H9 (cell line): ENCODE data around the gene PRSS1. TPM values are rescaled to one million over a fixed set of nuclear protein-coding genes. Genes with fewer than 3 reads are reported as not detected.
A peak's percentile ranks its signal among the peaks of the same experiment; 100 is the strongest.

ENCODE experiments used
- DNase-seq: peaks from one replicate; pipeline ENCODE4 v3.0.0-alpha.2; 2017
- H2AFZ ChIP-seq: one replicate; pipeline ENCODE4 v1.6.1; 2013; ENCODE audit warnings: mild to moderate bottlenecking, low read length, control low read depth, moderate library complexity
- H2AK5ac ChIP-seq: 2 replicates; pipeline ENCODE4 v1.6.1; 2013; ENCODE audit warnings: low read length, control low read depth, mixed read lengths; ENCODE audit not compliant: insufficient read length
- H2BK120ac ChIP-seq: one replicate; pipeline ENCODE4 v1.6.1; 2013; ENCODE audit warnings: low read depth, mild to moderate bottlenecking, low read length, control low read depth, inconsistent platforms; ENCODE audit not compliant: poor library complexity, severe bottlenecking
- H2BK12ac ChIP-seq: 2 replicates; pipeline ENCODE4 v1.6.1; 2013; ENCODE audit warnings: low read length, control low read depth, mixed read lengths, low read depth; ENCODE audit not compliant: insufficient read length
- H2BK15ac ChIP-seq: 2 replicates; pipeline ENCODE4 v1.6.1; 2013; ENCODE audit warnings: low read depth, low read length, control low read depth
- H2BK20ac ChIP-seq: one replicate; pipeline ENCODE4 v1.6.1; 2013; ENCODE audit warnings: low read depth, mild to moderate bottlenecking, low read length, control low read depth, inconsistent platforms; ENCODE audit not compliant: poor library complexity, severe bottlenecking
- H2BK5ac ChIP-seq: 2 replicates; pipeline ENCODE4 v1.6.1; 2013; ENCODE audit warnings: low read length, control low read depth, mixed read lengths; ENCODE audit not compliant: insufficient read length
- H3K14ac ChIP-seq: 2 replicates; pipeline ENCODE4 v1.6.1; 2013; ENCODE audit warnings: low read length, control low read depth; ENCODE audit not compliant: insufficient read depth
- H3K18ac ChIP-seq: 2 replicates; pipeline ENCODE4 v1.6.1; 2013; ENCODE audit warnings: low read depth, mild to moderate bottlenecking, mixed read lengths, low read length, control low read depth; ENCODE audit not compliant: insufficient read length
- H3K23ac ChIP-seq: 2 replicates; pipeline ENCODE4 v1.6.1; 2013; ENCODE audit warnings: low read length, control low read depth, mixed read lengths, low read depth; ENCODE audit not compliant: insufficient read length
- H3K23me2 ChIP-seq: 2 replicates; pipeline ENCODE4 v1.6.1; 2013; ENCODE audit warnings: low read depth, mild to moderate bottlenecking, mixed read lengths, low read length, control low read depth; ENCODE audit not compliant: insufficient read length, poor library complexity, severe bottlenecking
- H3K27ac ChIP-seq: 2 replicates; pipeline ENCODE4 v1.5.1; 2013; ENCODE audit warnings: low read length, control low read depth, mixed read lengths, low read depth; ENCODE audit not compliant: insufficient read length
- H3K27me3 ChIP-seq: 2 replicates; pipeline ENCODE4 v1.6.1; 2013; ENCODE audit warnings: low read length, control low read depth, inconsistent platforms; ENCODE audit not compliant: insufficient read depth
- H3K4ac ChIP-seq: 2 replicates; pipeline ENCODE4 v1.6.1; 2013; ENCODE audit warnings: low read depth, mild to moderate bottlenecking, control low read depth, inconsistent platforms, low read length, moderate library complexity
- H3K4me1 ChIP-seq: 2 replicates; pipeline ENCODE4 v1.6.1; 2013; ENCODE audit warnings: low read length, control low read depth, inconsistent platforms; ENCODE audit not compliant: insufficient read depth
- H3K4me2 ChIP-seq: 2 replicates; pipeline ENCODE4 v1.6.1; 2013; ENCODE audit warnings: low read length, control low read depth, mixed read lengths; ENCODE audit not compliant: insufficient read length, insufficient read depth
- H3K56ac ChIP-seq: 2 replicates; pipeline ENCODE4 v1.6.1; 2013; ENCODE audit warnings: low read depth, mild to moderate bottlenecking, mixed read lengths, low read length, control low read depth; ENCODE audit not compliant: insufficient read length
- H3K79me1 ChIP-seq: 2 replicates; pipeline ENCODE4 v1.6.1; 2013; ENCODE audit warnings: low read depth, mild to moderate bottlenecking, moderate library complexity, low read length, control low read depth, inconsistent platforms; ENCODE audit not compliant: insufficient read depth, poor library complexity, severe bottlenecking
- H3K79me2 ChIP-seq: 2 replicates; pipeline ENCODE4 v1.6.1; 2013; ENCODE audit warnings: low read length, control low read depth, inconsistent platforms; ENCODE audit not compliant: insufficient read depth
- H3K9ac ChIP-seq: 2 replicates; pipeline ENCODE4 v1.6.1; 2013; ENCODE audit warnings: low read length, control low read depth, mixed read lengths; ENCODE audit not compliant: insufficient read length; ENCODE audit errors: extremely low read depth
- H3K9me3 ChIP-seq: one replicate; pipeline ENCODE4 v1.6.1; 2013; ENCODE audit warnings: low read depth, low read length, inconsistent platforms; ENCODE audit not compliant: control insufficient read depth
- H3T11ph ChIP-seq: one replicate; pipeline ENCODE4 v1.6.1; 2013; ENCODE audit warnings: mild to moderate bottlenecking, low read length, control low read depth, inconsistent platforms
- H4K20me1 ChIP-seq: one replicate; pipeline ENCODE4 v1.6.1; 2013; ENCODE audit not compliant: control insufficient read depth, insufficient read length, insufficient read depth
- H4K5ac ChIP-seq: 2 replicates; pipeline ENCODE4 v1.6.1; 2013; ENCODE audit warnings: low read depth, mild to moderate bottlenecking, mixed read lengths, low read length, control low read depth; ENCODE audit not compliant: insufficient read length
- H4K8ac ChIP-seq: replicated peaks from 2 replicates; pipeline ENCODE4 v1.6.1; 2013; ENCODE audit warnings: low read length, control low read depth, mixed read lengths, low read depth; ENCODE audit not compliant: insufficient read length
- H4K91ac ChIP-seq: 2 replicates; pipeline ENCODE4 v1.6.1; 2013; ENCODE audit warnings: low read depth, mild to moderate bottlenecking, moderate library complexity, mixed read lengths, low read length, control low read depth; ENCODE audit not compliant: insufficient read length
- H3K27ac Mint-ChIP-seq, 3 experiments: 2 replicates in 2 of 3; 3 replicates in 1 of 3; pipeline ENCODE4 v1.8.0; 2020 to 2021; ENCODE audit warnings: mixed read lengths in 3 of 3, mild to moderate bottlenecking in 1 of 3, moderate library complexity in 1 of 3
- H3K27me3 Mint-ChIP-seq: 2 replicates; pipeline ENCODE4 v1.8.0; 2021; ENCODE audit warnings: low read depth, mild to moderate bottlenecking, moderate library complexity, mixed read lengths
- H3K36me3 Mint-ChIP-seq, 3 experiments: 2 replicates in 2 of 3; 3 replicates in 1 of 3; pipeline ENCODE4 v1.8.0; 2020 to 2021; ENCODE audit warnings: low read depth in 3 of 3, mixed read lengths in 3 of 3; ENCODE audit not compliant: insufficient read depth in 1 of 3
- H3K4me1 Mint-ChIP-seq, 2 experiments: 2 replicates each; pipeline ENCODE4 v1.8.0; 2020; ENCODE audit warnings: mixed read lengths in 2 of 2
- H3K4me3 Mint-ChIP-seq, 2 experiments: 2 replicates in 1 of 2; 3 replicates in 1 of 2; pipeline ENCODE4 v1.8.0; 2020 to 2021; ENCODE audit warnings: mild to moderate bottlenecking in 2 of 2, mixed read lengths in 2 of 2, moderate library complexity in 1 of 2
- H3K9me3 Mint-ChIP-seq, 2 experiments: 2 replicates in 1 of 2; 3 replicates in 1 of 2; pipeline ENCODE4 v1.8.0; 2020; ENCODE audit warnings: mild to moderate bottlenecking in 2 of 2, mixed read lengths in 2 of 2, moderate library complexity in 1 of 2
- CTCF ChIP-seq: fragments of 200-600 bp; sonication (generic); conservative IDR thresholded peaks from 3 replicates; pipeline ENCODE4 v1.8.0; 2021; ENCODE audit warnings: antibody characterized with exemption, mild to moderate bottlenecking
- WGBS: extraction: QIAGEN DNeasy Blood & Tissue Kit; methylation state at CpG from one replicate; pipeline ENCODE4 v1.1.7; 2013; ENCODE audit warnings: missing lambda C conversion rate, low lambda C conversion rate, mixed read lengths; ENCODE audit not compliant: insufficient read length; ENCODE audit errors: extremely low coverage; 5-methylcytosine and 5-hydroxymethylcytosine counted together
- total RNA-seq: library from RNA; stranded (reverse); gene quantifications from 2 replicates; pipeline ENCODE4 v1.2.1, GENCODE V29; 2021

PRSS1 gene
- total RNA-seq, 1 experiment from 2014 or later: not detected

- H4K91ac ChIP-seq: no peak overlapping the region
- H2AK5ac ChIP-seq: no peak overlapping the region
- H3K23me2 ChIP-seq: no peaks in the 10 kb centered on the region
- H3K9me3 ChIP-seq: no peaks in the 10 kb centered on the region
- no peaks in the 10 kb centered on the region for H3K27me3 ChIP-seq
- H3K23ac ChIP-seq: no peak overlapping the region
- H3K14ac ChIP-seq: no peak overlapping the region
- H3K9me3 Mint-ChIP-seq: no peaks in the 10 kb centered on the region
- H3K56ac ChIP-seq: no peak overlapping the region
- H3K4ac ChIP-seq: no peak overlapping the region
- no peaks in the 10 kb centered on the region; a peak in 1 of 7 replicates for H3K36me3 Mint-ChIP-seq
- no peak overlapping the region for H2BK15ac ChIP-seq
- H3K27ac Mint-ChIP-seq: peak overlapping the region in 1 of 3 experiments; percentile 76; a peak in 1 of 7 replicates
- TF ChIP-seq CTCF: no peak
- H3K4me2 ChIP-seq: no peak overlapping the region
- H2BK20ac ChIP-seq: no peak overlapping the region
- H2BK12ac ChIP-seq: no peak overlapping the region
- no peaks in the 10 kb centered on the region for H3K27me3 Mint-ChIP-seq
- H3K4me1 ChIP-seq: no peaks in the 10 kb centered on the region
- H2AFZ ChIP-seq: no peak overlapping the region
- no peak overlapping the region for H3K4me3 Mint-ChIP-seq
- no peak overlapping the region for H3T11ph ChIP-seq
- no peaks in the 10 kb centered on the region for H4K20me1 ChIP-seq
- no peak overlapping the region for H3K9ac ChIP-seq
- no peak overlapping the region for H3K27ac ChIP-seq
- no CpG with 5 or more reads among the region's 10 CpGs for WGBS
- H2BK120ac ChIP-seq: no peak overlapping the region
- no peak overlapping the region for H4K5ac ChIP-seq
- H4K8ac ChIP-seq: no peak overlapping the region
- no peak overlapping the region for H3K18ac ChIP-seq
- DNase-seq: no peak
- no peaks in the 10 kb centered on the region for H3K79me2 ChIP-seq
- H3K79me1 ChIP-seq: no peaks in the 10 kb centered on the region
- no peak overlapping the region for H2BK5ac ChIP-seq
- H3K4me1 Mint-ChIP-seq: no peaks in the 10 kb centered on the region
Observed at GRCh38 chr7:142720986-142721385, 28.3 kb upstream of the PRSS1 start.
